Stimulated activated memory B cell treated with anti-CD40 and anti-IgM and Interleukin-4, amounts not matched to agents 10 μg/mL and 1 μg/mL and 100 μg/mL, for 72 hours (primary cell): ENCODE results near the gene PIGW.

Source experiments
- ATAC-seq: fragments of 150-1000 bp; cut with Tn5 transposase; 2 replicates; pipeline ENCODE4 v1.10.0; 2021
- H3K27ac Mint-ChIP-seq: one replicate; pipeline ENCODE4 v1.8.0; 2022; ENCODE audit warnings: mild to moderate bottlenecking, mixed read lengths
- H3K27me3 Mint-ChIP-seq: one replicate; pipeline ENCODE4 v1.8.0; 2022; ENCODE audit warnings: mixed read lengths
- H3K36me3 Mint-ChIP-seq: one replicate; pipeline ENCODE4 v1.8.0; 2022; ENCODE audit warnings: mixed read lengths
- H3K4me1 Mint-ChIP-seq: one replicate; pipeline ENCODE4 v1.8.0; 2022; ENCODE audit warnings: mixed read lengths
- H3K4me3 Mint-ChIP-seq: one replicate; pipeline ENCODE4 v1.8.0; 2022; ENCODE audit warnings: mild to moderate bottlenecking, moderate library complexity, mixed read lengths
- H3K9me3 Mint-ChIP-seq: one replicate; pipeline ENCODE4 v1.8.0; 2022; ENCODE audit warnings: mixed read lengths

Gene PIGW

GRCh38 chr17:36534840-36535668, at the start of gene PIGW, which contains the start of gene MYO19:
TSS of gene PIGW (plus strand) at chr17:36534987. CDS start at chr17:36537102, 2,115 bp downstream.
TSS of gene MYO19 (minus strand) at chr17:36534868. CDS start at chr17:36532538, 2,330 bp downstream.
- Mint-ChIP-seq H3K36me3 (peaks cover 33% of the 10 kb centered on the region), H3K9me3 (no peaks in the 10 kb centered on the region), H3K27me3 (no peaks in the 10 kb centered on the region), H3K27ac (peak within 1 kb of the TSS; percentile 91), H3K4me1 (peaks cover 22% of the 10 kb centered on the region), H3K4me3 (peak within 1 kb of the TSS; percentile 92)
- ATAC-seq: peak; percentile 94

DNA sequence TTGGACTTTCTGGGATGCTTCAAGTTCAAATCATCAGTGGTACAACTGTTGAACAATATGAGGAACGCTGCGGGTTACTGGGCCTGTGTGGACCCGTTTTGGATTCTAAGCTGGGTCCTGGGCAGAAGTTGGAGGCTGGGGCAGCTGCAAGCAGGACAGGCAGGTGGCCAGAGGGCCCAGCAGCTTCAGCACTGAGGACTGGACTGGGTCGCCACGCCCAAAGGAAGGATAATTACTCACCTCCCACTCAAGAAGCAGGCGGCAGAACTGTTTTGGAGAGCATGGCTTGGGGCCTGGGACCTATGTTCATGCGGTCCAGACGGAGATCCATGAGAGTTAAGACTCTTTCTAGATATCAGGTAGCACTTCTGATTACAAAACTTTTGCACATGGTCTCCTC, 49.8 kb upstream of the PIGW start:
- Mint-ChIP-seq H3K4me1 (peaks cover 61% of the 10 kb centered on the region), H3K4me3 (peak overlapping the region; percentile 20), H3K9me3 (no peaks in the 10 kb centered on the region), H3K36me3 (peaks cover 10% of the 10 kb centered on the region), H3K27ac (no peak overlapping the region), H3K27me3 (peaks cover 42% of the 10 kb centered on the region)
- ATAC-seq: no peak

DNA sequence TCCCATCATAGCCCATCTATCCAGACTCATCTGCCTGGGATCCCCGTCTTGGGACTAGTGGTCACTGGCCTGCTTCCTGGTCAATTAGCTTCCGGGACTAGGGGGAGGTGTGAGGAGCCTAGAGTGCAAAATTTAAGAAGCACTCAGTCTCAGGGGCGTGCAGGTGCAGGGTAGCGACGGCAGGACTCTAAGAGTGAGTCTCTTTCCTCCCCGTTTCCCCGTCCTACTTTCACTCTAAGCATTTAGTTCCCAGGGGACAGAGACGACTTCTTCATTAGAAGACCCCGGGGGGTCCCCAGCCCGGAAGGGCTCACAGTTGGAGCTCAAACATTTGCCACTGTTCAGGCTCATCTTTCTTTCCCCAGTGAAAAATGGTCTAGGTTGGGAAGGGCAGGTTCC, 49.0 kb upstream of the PIGW start:
- H3K4me3 Mint-ChIP-seq: peak overlapping the region; percentile 95
- peak; percentile 51 for ATAC-seq
- H3K27me3 Mint-ChIP-seq: peaks cover 34% of the 10 kb centered on the region
- no peaks in the 10 kb centered on the region for H3K9me3 Mint-ChIP-seq
- H3K4me1 Mint-ChIP-seq: peaks cover 65% of the 10 kb centered on the region
- H3K27ac Mint-ChIP-seq: peak overlapping the region; percentile 95
- peaks cover 14% of the 10 kb centered on the region for H3K36me3 Mint-ChIP-seq

DNA sequence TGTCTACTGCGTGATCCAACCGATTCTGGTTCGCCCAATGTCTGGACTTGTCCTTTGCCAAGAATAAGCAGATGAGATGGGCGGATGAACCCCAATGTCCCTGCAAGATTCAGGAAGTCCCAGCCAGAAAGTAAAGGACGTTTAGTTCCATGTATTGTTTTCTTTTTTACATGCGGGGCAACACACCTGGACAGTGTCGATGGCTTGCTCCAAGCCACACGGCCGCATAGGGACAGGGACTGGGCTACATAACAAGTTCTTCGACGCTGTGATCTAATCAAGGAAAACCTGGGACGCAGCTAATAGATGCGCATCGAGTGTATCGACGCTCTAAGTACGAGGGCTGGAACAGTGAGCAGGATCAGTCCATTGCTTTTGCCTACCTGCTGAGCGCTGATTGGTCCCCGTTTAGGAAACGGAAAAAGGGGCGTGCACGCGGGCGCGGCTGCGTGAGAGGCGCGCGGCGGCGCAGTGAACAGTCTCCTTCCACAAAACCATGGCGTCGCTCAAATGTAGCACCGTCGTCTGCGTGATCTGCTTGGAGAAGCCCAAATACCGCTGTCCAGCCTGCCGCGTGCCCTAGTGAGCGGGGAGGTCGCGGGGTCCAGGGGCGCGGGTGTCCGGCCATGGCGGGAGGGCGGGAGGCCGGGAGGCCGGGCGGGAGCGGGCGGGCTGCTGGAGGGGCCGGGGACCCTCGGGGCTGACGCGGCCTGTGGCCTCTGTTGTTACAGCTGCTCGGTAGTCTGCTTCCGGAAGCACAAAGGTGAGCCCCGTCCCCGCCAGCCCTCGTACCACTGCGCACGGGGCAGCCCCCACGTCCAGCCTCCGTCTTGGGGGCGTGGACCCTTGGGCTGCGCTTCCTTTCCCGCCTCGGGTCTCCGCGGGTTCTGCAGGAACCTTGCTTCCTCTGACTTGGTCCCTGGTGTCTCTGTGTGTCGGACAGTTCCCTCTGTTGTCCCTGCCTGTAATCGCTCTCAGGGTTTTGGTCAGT, 48.3 kb upstream of the PIGW start, which contains the start of gene ZNHIT3:
Gene ZNHIT3 (plus strand): TSS at position 478 of the 991 bp plus-strand sequence. CDS start 19 bp downstream, at position 497.
- ATAC-seq: peak; percentile 95
- H3K36me3 Mint-ChIP-seq: peaks cover 21% of the 10 kb centered on the region
- peak within 1 kb of the TSS; percentile 95 for H3K27ac Mint-ChIP-seq
- H3K27me3 Mint-ChIP-seq: peaks cover 27% of the 10 kb centered on the region
- H3K4me1 Mint-ChIP-seq: peaks cover 71% of the 10 kb centered on the region
- peak within 1 kb of the TSS; percentile 95 for H3K4me3 Mint-ChIP-seq
- H3K9me3 Mint-ChIP-seq: no peaks in the 10 kb centered on the region

- H3K9me3 Mint-ChIP-seq: no peaks in the 10 kb centered on the region
- no peak overlapping the region for H3K4me3 Mint-ChIP-seq
- no peaks in the 10 kb centered on the region for H3K27me3 Mint-ChIP-seq
- peaks cover 30% of the 10 kb centered on the region for H3K4me1 Mint-ChIP-seq
- H3K27ac Mint-ChIP-seq: no peak overlapping the region
- no peak for ATAC-seq
- peaks cover 56% of the 10 kb centered on the region for H3K36me3 Mint-ChIP-seq
Measured at GRCh38 chr17:36493956-36494355, 40.8 kb upstream of the PIGW start.

DNA sequence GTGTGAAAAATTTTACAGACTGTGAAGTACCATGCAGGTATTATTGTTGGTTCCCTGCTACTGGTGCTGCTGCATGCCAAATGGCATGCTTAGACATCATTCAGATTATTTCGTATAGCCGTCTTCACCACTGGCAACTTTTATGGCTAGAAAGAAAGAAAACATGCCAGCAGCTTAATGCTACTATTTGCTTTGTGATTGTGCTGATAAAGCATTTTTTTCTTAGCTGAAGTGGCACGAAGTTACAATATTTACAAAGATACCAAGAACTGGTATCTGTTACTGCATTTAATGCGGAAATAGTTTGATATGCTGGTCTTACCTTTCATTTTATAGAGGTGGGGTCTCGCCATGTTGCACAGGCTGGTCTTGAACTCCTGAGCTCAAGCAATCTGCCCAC, 40.1 kb upstream of the PIGW start:
- Mint-ChIP-seq H3K36me3 (peaks cover 57% of the 10 kb centered on the region), H3K4me1 (peaks cover 22% of the 10 kb centered on the region), H3K27me3 (no peaks in the 10 kb centered on the region), H3K4me3 (no peak overlapping the region), H3K27ac (no peak overlapping the region), H3K9me3 (no peaks in the 10 kb centered on the region)
- no peak for ATAC-seq

GRCh38 chr17:36495076-36495578, 39.7 kb upstream of the PIGW start:
- Mint-ChIP-seq H3K4me1 (peaks cover 18% of the 10 kb centered on the region), H3K9me3 (no peaks in the 10 kb centered on the region), H3K27ac (no peak overlapping the region), H3K4me3 (no peak overlapping the region), H3K27me3 (no peaks in the 10 kb centered on the region), H3K36me3 (peaks cover 52% of the 10 kb centered on the region)
- no peak for ATAC-seq

- H3K9me3 Mint-ChIP-seq: no peaks in the 10 kb centered on the region
- no peaks in the 10 kb centered on the region for H3K27me3 Mint-ChIP-seq
- H3K36me3 Mint-ChIP-seq: peaks cover 45% of the 10 kb centered on the region
- H3K4me1 Mint-ChIP-seq: peaks cover 12% of the 10 kb centered on the region
- no peak overlapping the region for H3K27ac Mint-ChIP-seq
- ATAC-seq: no peak
- H3K4me3 Mint-ChIP-seq: no peak overlapping the region
Measured at GRCh38 chr17:36496018-36496789, 38.6 kb upstream of the PIGW start.

DNA sequence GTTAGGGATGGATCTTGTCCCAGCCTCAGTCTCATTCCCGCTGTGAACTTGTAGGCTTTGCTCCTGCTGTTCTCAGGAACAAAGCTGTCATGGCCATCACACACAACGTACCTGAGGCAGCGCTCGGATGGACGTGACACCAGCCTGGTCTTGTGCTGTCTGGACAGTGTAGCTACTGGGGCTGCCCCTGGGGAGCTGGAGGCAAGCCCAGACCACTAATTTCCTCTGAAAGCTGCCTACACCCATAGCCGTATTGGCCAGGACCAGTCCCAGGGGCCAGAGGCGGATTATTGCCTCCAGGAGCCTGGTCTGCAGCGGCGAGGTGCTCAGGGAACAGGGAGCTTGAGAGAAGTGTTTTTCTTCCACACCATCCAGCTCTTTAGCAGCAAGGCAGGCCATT, 36.6 kb upstream of the PIGW start:
- Mint-ChIP-seq H3K9me3 (no peaks in the 10 kb centered on the region), H3K36me3 (peaks cover 41% of the 10 kb centered on the region), H3K27me3 (no peaks in the 10 kb centered on the region), H3K4me1 (no peaks in the 10 kb centered on the region), H3K27ac (no peak overlapping the region), H3K4me3 (no peak overlapping the region)
- no peak for ATAC-seq

DNA sequence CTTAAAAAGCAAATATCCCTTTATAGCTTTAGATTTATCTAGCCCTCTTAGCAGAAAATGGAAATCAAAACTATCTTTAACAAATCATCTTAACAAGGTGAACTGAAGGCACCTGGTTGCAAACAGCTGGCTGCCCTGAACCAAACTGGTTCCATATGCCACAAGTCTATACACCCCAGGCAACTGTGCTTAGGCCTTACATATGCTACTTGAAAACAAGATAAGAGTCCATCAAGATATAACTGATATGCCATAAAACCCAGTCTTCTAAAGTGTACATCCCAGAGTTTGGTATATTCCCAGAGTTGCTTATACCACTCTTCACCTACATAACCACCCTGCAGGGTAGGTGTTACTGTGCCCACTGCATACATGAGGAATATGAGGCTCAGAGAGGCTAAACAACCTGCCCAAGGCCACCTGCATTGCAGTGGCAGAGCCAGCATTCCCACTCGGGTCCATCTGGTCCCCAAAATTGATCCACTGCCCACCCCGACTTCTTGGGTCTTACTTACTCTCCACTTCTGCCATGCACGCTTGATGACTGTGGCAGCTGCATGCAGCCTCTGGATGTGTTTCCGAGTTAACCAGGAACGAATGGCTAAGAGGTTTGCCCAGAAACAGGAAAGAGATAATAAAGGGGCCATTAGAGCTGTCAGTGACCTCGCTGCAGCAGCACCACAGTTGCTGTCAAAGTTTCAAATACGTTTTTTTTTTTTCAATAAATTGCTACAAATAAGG, 36.1 kb upstream of the PIGW start:
- Mint-ChIP-seq H3K4me3 (no peak overlapping the region), H3K27ac (no peak overlapping the region), H3K27me3 (no peaks in the 10 kb centered on the region), H3K36me3 (peaks cover 47% of the 10 kb centered on the region), H3K9me3 (no peaks in the 10 kb centered on the region), H3K4me1 (no peaks in the 10 kb centered on the region)
- ATAC-seq: no peak

DNA sequence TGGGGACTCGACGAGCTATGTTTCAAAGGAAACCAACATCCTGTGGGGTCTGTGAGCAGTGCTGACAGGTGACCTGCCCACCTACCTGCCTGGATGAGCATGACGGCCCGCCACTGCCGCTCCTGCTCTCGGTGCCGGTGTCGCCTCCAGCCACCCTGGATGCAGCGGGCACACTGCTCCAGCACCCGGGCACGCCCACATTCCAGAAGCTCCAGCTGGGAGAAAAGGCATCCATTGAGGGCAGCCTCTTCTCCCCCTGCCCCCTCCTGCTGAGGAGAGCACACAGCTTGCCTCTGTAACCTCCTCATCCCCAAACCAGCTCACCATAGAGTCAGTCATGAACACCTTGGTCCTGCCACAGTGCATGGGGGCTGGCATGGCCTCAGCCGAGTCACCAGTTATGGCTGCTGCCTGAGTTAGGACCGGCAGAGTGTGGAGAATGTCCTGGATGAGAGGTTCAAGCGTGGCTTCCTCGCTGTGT, 34.0 kb upstream of the PIGW start:
- H3K27me3 Mint-ChIP-seq: no peaks in the 10 kb centered on the region
- H3K4me1 Mint-ChIP-seq: no peaks in the 10 kb centered on the region
- H3K4me3 Mint-ChIP-seq: no peak overlapping the region
- no peak for ATAC-seq
- H3K27ac Mint-ChIP-seq: no peak overlapping the region
- peaks cover 51% of the 10 kb centered on the region for H3K36me3 Mint-ChIP-seq
- H3K9me3 Mint-ChIP-seq: no peaks in the 10 kb centered on the region

GRCh38 chr17:36501351-36501750, 33.4 kb upstream of the PIGW start:
- no peaks in the 10 kb centered on the region for H3K4me1 Mint-ChIP-seq
- H3K27me3 Mint-ChIP-seq: no peaks in the 10 kb centered on the region
- no peak overlapping the region for H3K4me3 Mint-ChIP-seq
- H3K27ac Mint-ChIP-seq: no peak overlapping the region
- ATAC-seq: no peak
- peaks cover 56% of the 10 kb centered on the region for H3K36me3 Mint-ChIP-seq
- H3K9me3 Mint-ChIP-seq: no peaks in the 10 kb centered on the region

GRCh38 chr17:36501963-36502362, 32.8 kb upstream of the PIGW start:
- Mint-ChIP-seq H3K4me3 (no peak overlapping the region), H3K36me3 (peaks cover 62% of the 10 kb centered on the region), H3K9me3 (no peaks in the 10 kb centered on the region), H3K27ac (no peak overlapping the region), H3K4me1 (no peaks in the 10 kb centered on the region), H3K27me3 (no peaks in the 10 kb centered on the region)
- no peak for ATAC-seq
